Upper lobe of left lung (tissue), 6 donors: ENCODE results near the gene ACAP2. TPM values are rescaled to one million over a fixed set of nuclear protein-coding genes. Genes with fewer than 3 reads are reported as not detected.

Source experiments
- ATAC-seq, 2 donors: fragments of 200-7000 bp; cut with Tn5 transposase; one replicate each; pipeline ENCODE4 v1.9.1; 2022; ENCODE audit warnings: mild to moderate bottlenecking in 2 of 2, moderate library complexity in 2 of 2; ENCODE audit not compliant: low FRiP score in 2 of 2
- DNase-seq, 2 donors: peaks; one replicate each; pipeline ENCODE4 v3.0.0-alpha.2; 2019 to 2020
- H3K27ac ChIP-seq, 4 donors: fragments of 200-600 bp; sonication (generic); one replicate each; pipeline ENCODE4 v1.5.1; 2016 to 2019
- H3K27me3 ChIP-seq, 4 donors: fragments of 200-600 bp; sonication (generic); one replicate each; pipeline ENCODE4 v1.5.1; 2017 to 2019
- H3K36me3 ChIP-seq, 4 donors: fragments of 200-600 bp; sonication (generic); one replicate each; pipeline ENCODE4 v1.5.1; 2016 to 2019
- H3K4me1 ChIP-seq, 4 donors: fragments of 200-600 bp; sonication (generic); one replicate each; pipeline ENCODE4 v1.5.1; 2018 to 2019
- H3K4me3 ChIP-seq, 4 donors: fragments of 200-600 bp; sonication (generic); one replicate each; pipeline ENCODE4 v1.5.1; 2017 to 2019; ENCODE audit warnings: mild to moderate bottlenecking in 2 of 4, moderate library complexity in 1 of 4
- H3K9me3 ChIP-seq, 4 donors: fragments of 200-600 bp; sonication (generic); one replicate each; pipeline ENCODE4 v1.5.1; 2018 to 2019
- CTCF ChIP-seq, 6 experiments: fragments of 450-650 bp in 4 of 6; fragments of 200-600 bp in 2 of 6; sonication (generic) in 2 of 6; IDR thresholded peaks; one replicate each; pipeline ENCODE4 v1.5.1; 2016 to 2019; ENCODE audit warnings: antibody characterized with exemption in 6 of 6
- EP300 ChIP-seq, 4 donors: sonication (generic); formaldehyde crosslinking; IDR thresholded peaks; one replicate each; pipeline ENCODE4 v1.5.1; 2017; ENCODE audit warnings: antibody characterized with exemption in 4 of 4, control low read depth in 2 of 4
- POLR2A ChIP-seq, 4 donors: fragments of 450-650 bp; IDR thresholded peaks; one replicate each; pipeline ENCODE4 v1.5.1; 2016 to 2017; ENCODE audit warnings: antibody characterized with exemption in 4 of 4, mild to moderate bottlenecking in 2 of 4
- POLR2AphosphoS5 ChIP-seq, 2 donors: sonication (generic); formaldehyde crosslinking; IDR thresholded peaks; one replicate each; pipeline ENCODE4 v1.5.1; 2017; ENCODE audit warnings: antibody characterized with exemption in 2 of 2
- WGBS, 2 donors: methylation state at CpG; one replicate each; pipeline ENCODE4 v1.1.5; 2017 to 2018; 5-methylcytosine and 5-hydroxymethylcytosine counted together
- total RNA-seq, 6 donors: library from RNA; depleted of rRNA in 4 of 6; stranded (reverse); fragments of >200 nt in 4 of 6; gene quantifications; one replicate each; pipeline versions ENCODE4 v1.1.0 to v1.2.1, GENCODE V29; 2016 to 2021
- donor health status: DM: no; HTN: no; CAD: no; lungs with moderate emphysema.
- donor health status: DM: no; HTN: yes; CAD: no; lungs with severe emphysema.

The ACAP2 gene
- total RNA-seq, 6 donors from 2014 or later, result 30.6 to 75.2 (median 52.3) TPM

- 96 to 97% methylated on average over 1 of the region's 1 CpG for WGBS, 2 donors
- Histone ChIP-seq H3K4me1 (no peaks in the 10 kb centered on the region), H3K27me3 (no peaks in the 10 kb centered on the region), H3K4me3 (no peak overlapping the region), H3K27ac (no peak overlapping the region), H3K9me3 (no peaks in the 10 kb centered on the region), H3K36me3 (peaks cover 0 to 54% (median 11%) of the 10 kb centered on the region in 4 donors)
- no peak for DNase-seq
- TF ChIP-seq POLR2A (IDR thresholded peaks at IDR 0.05) (no peak), CTCF (IDR thresholded peaks at IDR 0.05) (no peak), EP300 (IDR thresholded peaks at IDR 0.05) (no peak), POLR2AphosphoS5 (IDR thresholded peaks at IDR 0.05) (no peak)
- ATAC-seq, result no peak
Measured at GRCh38 chr3:195334967-195335366, 107.9 kb downstream of the ACAP2 start.

- ATAC-seq (no peak), DNase-seq (no peak)
- Histone ChIP-seq H3K9me3 (no peaks in the 10 kb centered on the region), H3K27ac (no peak overlapping the region), H3K4me3 (no peak overlapping the region), H3K4me1 (no peaks in the 10 kb centered on the region), H3K36me3 (peaks cover 0 to 35% (median 16%) of the 10 kb centered on the region in 4 donors), H3K27me3 (no peaks in the 10 kb centered on the region)
- TF ChIP-seq POLR2A (IDR thresholded peaks at IDR 0.05) (no peak), CTCF (IDR thresholded peaks at IDR 0.05) (no peak), EP300 (IDR thresholded peaks at IDR 0.05) (no peak), POLR2AphosphoS5 (IDR thresholded peaks at IDR 0.05) (no peak)
- 89 to 97% methylated on average over 4 of the region's 5 CpGs for WGBS, 2 donors
Measured at GRCh38 chr3:195319060-195319459, 123.8 kb downstream of the ACAP2 start.

GRCh38 chr3:195312714-195313113 lies 130.1 kb downstream of the ACAP2 start:
- no peak for ATAC-seq

GRCh38 chr3:195307711-195308110 lies 135.1 kb downstream of the ACAP2 start:
- H3K4me1 ChIP-seq, result no peaks in the 10 kb centered on the region
- no peak for ATAC-seq
- no peaks in the 10 kb centered on the region for H3K9me3 ChIP-seq
- DNase-seq, result no peak
- H3K36me3 ChIP-seq, result peaks cover 0 to 18% (median 7%) of the 10 kb centered on the region in 4 donors
- no peaks in the 10 kb centered on the region for H3K27me3 ChIP-seq
- H3K27ac ChIP-seq, result no peak overlapping the region
- TF ChIP-seq EP300 (IDR thresholded peaks at IDR 0.05) (no peak), CTCF (IDR thresholded peaks at IDR 0.05) (no peak), POLR2AphosphoS5 (IDR thresholded peaks at IDR 0.05) (no peak), POLR2A (IDR thresholded peaks at IDR 0.05) (no peak)
- H3K4me3 ChIP-seq, result no peak overlapping the region

More at GRCh38 chr3:195312714-195313113, 130.1 kb downstream of the ACAP2 start:
- Histone ChIP-seq H3K4me1 (no peaks in the 10 kb centered on the region), H3K9me3 (no peaks in the 10 kb centered on the region), H3K4me3 (no peak overlapping the region), H3K36me3 (peaks cover 0 to 1% (median under 1%) of the 10 kb centered on the region in 4 donors), H3K27me3 (no peaks in the 10 kb centered on the region), H3K27ac (no peak overlapping the region)
- TF ChIP-seq CTCF (IDR thresholded peaks at IDR 0.05) (no peak), POLR2AphosphoS5 (IDR thresholded peaks at IDR 0.05) (no peak), POLR2A (IDR thresholded peaks at IDR 0.05) (no peak), EP300 (IDR thresholded peaks at IDR 0.05) (no peak)
- 51 to 58% methylated on average over 6 of the region's 6 CpGs for WGBS, 2 donors
- no peak for DNase-seq

GRCh38 chr3:195306369-195306768 lies 136.5 kb downstream of the ACAP2 start:
- TF ChIP-seq POLR2AphosphoS5 (IDR thresholded peaks at IDR 0.05), result no peak
- TF ChIP-seq CTCF (IDR thresholded peaks at IDR 0.05), result no peak
- TF ChIP-seq EP300 (IDR thresholded peaks at IDR 0.05), result no peak
- no peak for TF ChIP-seq POLR2A (IDR thresholded peaks at IDR 0.05)
- H3K36me3 ChIP-seq, result peaks cover 0 to 30% (median 9%) of the 10 kb centered on the region in 4 donors
- no peak for DNase-seq
- 93 to 96% methylated on average over 4 of the region's 4 CpGs for WGBS, 2 donors
- no peaks in the 10 kb centered on the region for H3K4me1 ChIP-seq
- no peaks in the 10 kb centered on the region for H3K27me3 ChIP-seq
- H3K27ac ChIP-seq, result no peak overlapping the region
- H3K4me3 ChIP-seq, result no peak overlapping the region
- H3K9me3 ChIP-seq, result no peaks in the 10 kb centered on the region
- no peak for ATAC-seq
